Choroid plexus epithelial cell (primary cell): ENCODE data around the gene CTDSP1.

Experiments
- DNase-seq: peaks from one replicate; pipeline ENCODE4 v3.0.0-alpha.2; 2010; ENCODE audit warnings: low read depth
- H3K4me3 ChIP-seq: 2 replicates; pipeline ENCODE4 v1.5.1; 2011; ENCODE audit warnings: low read depth, mild to moderate bottlenecking, control low read depth, low read length, moderate library complexity
- TF ChIP-seq, protein P1 (sequence below): conservative IDR thresholded peaks from 2 replicates; pipeline ENCODE4 v1.5.1; 2011; ENCODE audit warnings: low read depth, mild to moderate bottlenecking, control low read depth, inconsistent platforms, low read length, moderate library complexity

Gene CTDSP1

GRCh38 chr2:218400167-218400929 lies 680 bp downstream of the CTDSP1 start:
- H3K4me3 ChIP-seq = peak overlapping the region; percentile 82
- peak; percentile 31 for DNase-seq
- TF ChIP-seq, protein P1, sequence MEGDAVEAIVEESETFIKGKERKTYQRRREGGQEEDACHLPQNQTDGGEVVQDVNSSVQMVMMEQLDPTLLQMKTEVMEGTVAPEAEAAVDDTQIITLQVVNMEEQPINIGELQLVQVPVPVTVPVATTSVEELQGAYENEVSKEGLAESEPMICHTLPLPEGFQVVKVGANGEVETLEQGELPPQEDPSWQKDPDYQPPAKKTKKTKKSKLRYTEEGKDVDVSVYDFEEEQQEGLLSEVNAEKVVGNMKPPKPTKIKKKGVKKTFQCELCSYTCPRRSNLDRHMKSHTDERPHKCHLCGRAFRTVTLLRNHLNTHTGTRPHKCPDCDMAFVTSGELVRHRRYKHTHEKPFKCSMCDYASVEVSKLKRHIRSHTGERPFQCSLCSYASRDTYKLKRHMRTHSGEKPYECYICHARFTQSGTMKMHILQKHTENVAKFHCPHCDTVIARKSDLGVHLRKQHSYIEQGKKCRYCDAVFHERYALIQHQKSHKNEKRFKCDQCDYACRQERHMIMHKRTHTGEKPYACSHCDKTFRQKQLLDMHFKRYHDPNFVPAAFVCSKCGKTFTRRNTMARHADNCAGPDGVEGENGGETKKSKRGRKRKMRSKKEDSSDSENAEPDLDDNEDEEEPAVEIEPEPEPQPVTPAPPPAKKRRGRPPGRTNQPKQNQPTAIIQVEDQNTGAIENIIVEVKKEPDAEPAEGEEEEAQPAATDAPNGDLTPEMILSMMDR = no peak

GRCh38 chr2:218400930-218401881 lies 1.5 kb downstream of the CTDSP1 start:
- H3K4me3 ChIP-seq = peak overlapping the region; percentile 82
- TF ChIP-seq, protein P1 = no peak
- DNase-seq = no peak

- DNase-seq = no peak
- TF ChIP-seq, protein P1 = no peak
- peak overlapping the region; percentile 82 for H3K4me3 ChIP-seq
Observed at GRCh38 chr2:218401890-218402289, 2.2 kb downstream of the CTDSP1 start.

DNA sequence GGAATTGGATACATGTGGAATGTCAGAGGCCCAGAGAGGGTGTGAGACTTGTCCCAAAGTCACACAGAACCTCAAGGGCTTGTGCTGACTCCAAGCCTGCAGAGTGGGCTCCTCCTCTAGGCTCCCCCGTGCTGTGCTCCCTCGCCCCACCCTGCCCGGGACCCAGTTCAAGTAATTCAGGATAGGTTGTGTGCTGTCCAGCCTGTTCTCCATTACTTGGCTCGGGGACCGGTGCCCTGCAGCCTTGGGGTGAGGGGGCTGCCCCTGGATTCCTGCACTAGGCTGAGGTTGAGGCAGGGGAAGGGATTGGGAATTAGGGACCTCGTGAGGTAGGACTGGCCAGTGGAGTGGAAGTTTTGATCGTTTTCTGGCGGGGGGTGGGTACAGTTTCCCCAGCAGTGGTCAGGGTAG lies 2.8 kb downstream of the CTDSP1 start:
- no peak overlapping the region for H3K4me3 ChIP-seq
- no peak for DNase-seq
- TF ChIP-seq, protein P1 = no peak

DNA sequence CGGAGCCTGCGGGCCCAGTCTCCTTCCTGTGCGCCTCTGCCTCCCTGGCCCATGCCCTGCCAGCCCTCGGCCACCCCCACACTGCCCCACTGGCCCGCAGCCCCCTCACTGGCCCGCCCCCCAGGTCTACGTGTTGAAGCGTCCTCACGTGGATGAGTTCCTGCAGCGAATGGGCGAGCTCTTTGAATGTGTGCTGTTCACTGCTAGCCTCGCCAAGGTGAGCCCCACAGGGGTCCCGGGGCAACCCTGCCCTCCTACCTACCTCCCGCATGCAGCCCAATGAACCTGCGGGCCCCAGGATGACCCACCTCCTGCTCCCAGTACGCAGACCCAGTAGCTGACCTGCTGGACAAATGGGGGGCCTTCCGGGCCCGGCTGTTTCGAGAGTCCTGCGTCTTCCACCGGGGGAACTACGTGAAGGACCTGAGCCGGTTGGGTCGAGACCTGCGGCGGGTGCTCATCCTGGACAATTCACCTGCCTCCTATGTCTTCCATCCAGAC lies 3.3 kb downstream of the CTDSP1 start:
- no peak overlapping the region for H3K4me3 ChIP-seq
- DNase-seq = no peak
- TF ChIP-seq, protein P1 = no peak

DNA sequence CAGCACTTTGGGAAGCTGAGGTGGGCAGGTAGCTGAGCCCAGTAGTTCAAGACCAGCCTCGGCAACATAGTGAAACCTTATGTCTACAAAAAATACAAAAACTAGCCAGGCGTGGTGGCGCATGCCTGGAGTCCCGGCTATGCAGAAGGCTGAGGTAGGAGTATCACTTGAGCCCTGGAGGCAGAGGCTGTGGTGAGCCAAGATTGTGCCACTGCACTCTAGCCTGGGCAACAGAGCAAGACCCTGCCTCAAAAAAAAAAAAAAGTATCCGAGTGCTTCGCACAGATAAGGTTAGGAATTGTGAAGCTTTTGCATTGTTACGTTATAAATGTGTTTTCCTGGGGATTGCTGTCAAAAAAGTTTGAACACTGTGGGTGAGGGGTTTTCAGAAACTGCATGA lies 4.1 kb downstream of the CTDSP1 start:
- no peak overlapping the region for H3K4me3 ChIP-seq
- TF ChIP-seq, protein P1 = no peak
- DNase-seq = no peak
